Naive thymus-derived CD8-positive, alpha-beta T cell (primary cell): ENCODE results near the gene HMCN2. TPM values are rescaled to one million over a fixed set of nuclear protein-coding genes. Genes with fewer than 3 reads are reported as not detected.

Source experiments
- ATAC-seq, 2 donors: fragments of 150-1000 bp; cut with Tn5 transposase in 1 of 2; sonication (Bioruptor Pico), chemical (Tn5 transposase) in 1 of 2; 1 replicate in 1 of 2; 2 replicates in 1 of 2; pipeline ENCODE4 v1.10.0; 2021; ENCODE audit warnings: mild to moderate bottlenecking in 2 of 2, moderate library complexity in 2 of 2
- POLR2A ChIA-PET: fragments of 350-600 bp; sonication (Branson Sonifier 250); formaldehyde crosslinking; loops from one replicate; lab custom pipeline; 2021; ENCODE audit warnings: antibody characterized with exemption; lab: Charles Lee
- DNase-seq, 10 donors: peaks; one replicate each; pipeline versions ENCODE4 v3.0.0 to v3.0.0-alpha.2; 2020 to 2022
- H3K27ac Mint-ChIP-seq, 10 donors: one replicate each; pipeline ENCODE4 v1.8.0; 2020 to 2022; ENCODE audit warnings: mild to moderate bottlenecking in 10 of 10, mixed read lengths in 10 of 10, moderate library complexity in 4 of 10, inconsistent platforms in 1 of 10
- H3K27me3 Mint-ChIP-seq, 5 donors: one replicate each; pipeline ENCODE4 v1.8.0; 2021 to 2022; ENCODE audit warnings: mixed read lengths in 5 of 5
- H3K36me3 Mint-ChIP-seq, 3 donors: one replicate each; pipeline ENCODE4 v1.8.0; 2020 to 2022; ENCODE audit warnings: mixed read lengths in 3 of 3, mild to moderate bottlenecking in 2 of 3, inconsistent platforms in 1 of 3
- H3K4me1 Mint-ChIP-seq, 4 donors: one replicate each; pipeline ENCODE4 v1.8.0; 2021 to 2022; ENCODE audit warnings: mixed read lengths in 4 of 4
- H3K4me3 Mint-ChIP-seq, 10 donors: one replicate each; pipeline ENCODE4 v1.8.0; 2020 to 2022; ENCODE audit warnings: mild to moderate bottlenecking in 10 of 10, mixed read lengths in 10 of 10, moderate library complexity in 6 of 10, inconsistent platforms in 1 of 10
- H3K9me3 Mint-ChIP-seq, 9 donors: one replicate each; pipeline ENCODE4 v1.8.0; 2020 to 2022; ENCODE audit warnings: mixed read lengths in 9 of 9, mild to moderate bottlenecking in 3 of 9, inconsistent platforms in 1 of 9, moderate library complexity in 1 of 9
- polyA plus RNA-seq, 3 donors: library from polyadenylated mRNA; unstranded; fragments of 300-500 nt; fragmentation: Illumina TruSeq; gene quantifications; one replicate each; pipeline ENCODE4 v1.2.3, GENCODE V29; 2021
- total RNA-seq, 8 experiments: library from RNA in 2 of 8; stranded (reverse) in 2 of 8; gene quantifications; one replicate each; pipeline ENCODE4 v1.2.3 and lab custom pipeline; 2021 to 2026

Gene HMCN2
- total and polyA plus RNA-seq, 5 experiments from 2014 or later: not detected

GRCh38 chr9:130309689-130310455, 44.3 kb downstream of the HMCN2 start:
- ATAC-seq (no peak), DNase-seq (no peak)
- Mint-ChIP-seq H3K4me3 (no peak overlapping the region), H3K27ac (no peak overlapping the region), H3K36me3 (no peaks in the 10 kb centered on the region), H3K9me3 (no peaks in the 10 kb centered on the region), H3K27me3 (no peaks in the 10 kb centered on the region), H3K4me1 (no peaks in the 10 kb centered on the region)
- POLR2A ChIA-PET: interaction anchor here (0.6 kb wide), 1 partner anchor 114 kb away, joined by 3 read pairs; no protein-coding TSS in a partner anchor

GRCh38 chr9:130310456-130310855, 44.9 kb downstream of the HMCN2 start:
- POLR2A ChIA-PET: interaction anchor here (0.6 kb wide), 1 partner anchor 113 kb away, joined by 3 read pairs; no protein-coding TSS in a partner anchor
- no peak overlapping the region for H3K4me3 Mint-ChIP-seq
- no peaks in the 10 kb centered on the region for H3K36me3 Mint-ChIP-seq
- DNase-seq: no peak
- ATAC-seq: no peak
- no peaks in the 10 kb centered on the region for H3K9me3 Mint-ChIP-seq
- no peaks in the 10 kb centered on the region for H3K4me1 Mint-ChIP-seq
- H3K27me3 Mint-ChIP-seq: peaks cover 0 to under 1% (median 0%) of the 10 kb centered on the region in 5 donors
- H3K27ac Mint-ChIP-seq: no peak overlapping the region

- DNase-seq (no peak), ATAC-seq (no peak)
- Mint-ChIP-seq H3K9me3 (no peaks in the 10 kb centered on the region), H3K4me3 (no peak overlapping the region), H3K27me3 (peaks cover 0 to 6% (median 0%) of the 10 kb centered on the region in 5 donors), H3K4me1 (peaks cover 0 to 3% (median 1%) of the 10 kb centered on the region in 4 donors), H3K27ac (peak overlapping the region in 2 of 10 donors; percentile 15 to 40), H3K36me3 (no peaks in the 10 kb centered on the region)
- POLR2A ChIA-PET: no interaction called here
Observed at GRCh38 chr9:130311003-130311402, 45.4 kb downstream of the HMCN2 start.

- H3K4me1 Mint-ChIP-seq: peaks cover 0 to 3% (median 1%) of the 10 kb centered on the region in 4 donors
- ATAC-seq: no peak
- peaks cover 0 to 9% (median 0%) of the 10 kb centered on the region in 5 donors for H3K27me3 Mint-ChIP-seq
- peak overlapping the region in 1 of 10 donors; percentile 40 for H3K27ac Mint-ChIP-seq
- POLR2A ChIA-PET: no interaction called here
- no peaks in the 10 kb centered on the region for H3K36me3 Mint-ChIP-seq
- H3K4me3 Mint-ChIP-seq: no peak overlapping the region
- no peaks in the 10 kb centered on the region for H3K9me3 Mint-ChIP-seq
- no peak for DNase-seq
Observed at GRCh38 chr9:130311408-130312140, 46.0 kb downstream of the HMCN2 start.

- Mint-ChIP-seq H3K4me1 (peaks cover 0 to 4% (median 1%) of the 10 kb centered on the region in 4 donors), H3K36me3 (no peaks in the 10 kb centered on the region), H3K27me3 (peaks cover 1 to 26% (median 6%) of the 10 kb centered on the region in 5 donors), H3K4me3 (no peak overlapping the region), H3K27ac (no peak overlapping the region), H3K9me3 (no peaks in the 10 kb centered on the region)
- no peak for DNase-seq
- no peak for ATAC-seq
- POLR2A ChIA-PET: no interaction called here
Observed at GRCh38 chr9:130313103-130313858, 47.7 kb downstream of the HMCN2 start.

GRCh38 chr9:130315446-130316226, 50.1 kb downstream of the HMCN2 start:
- Mint-ChIP-seq H3K27ac (peak overlapping the region in 2 of 10 donors; percentile 40 to 49), H3K9me3 (no peaks in the 10 kb centered on the region), H3K27me3 (peaks cover 6 to 41% (median 17%) of the 10 kb centered on the region in 5 donors), H3K4me1 (peaks cover 0 to 4% (median 1%) of the 10 kb centered on the region in 4 donors), H3K4me3 (no peak overlapping the region), H3K36me3 (no peaks in the 10 kb centered on the region)
- DNase-seq (no peak), ATAC-seq (no peak)
- POLR2A ChIA-PET: interaction anchor here (0.6 kb wide), 1 partner anchor 1450 kb away, joined by 6 read pairs; no protein-coding TSS in a partner anchor

GRCh38 chr9:130316430-130316829, 50.9 kb downstream of the HMCN2 start:
- POLR2A ChIA-PET: no interaction called here
- DNase-seq (no peak), ATAC-seq (no peak)
- Mint-ChIP-seq H3K27me3 (peaks cover 6 to 49% (median 20%) of the 10 kb centered on the region in 5 donors), H3K9me3 (peaks cover 0 to 2% (median 0%) of the 10 kb centered on the region in 9 donors), H3K27ac (no peak overlapping the region), H3K36me3 (no peaks in the 10 kb centered on the region), H3K4me1 (peaks cover 0 to 4% (median 1%) of the 10 kb centered on the region in 4 donors), H3K4me3 (no peak overlapping the region)

GRCh38 chr9:130319300-130319699, 53.7 kb downstream of the HMCN2 start:
- H3K36me3 Mint-ChIP-seq: no peaks in the 10 kb centered on the region
- DNase-seq (no peak), ATAC-seq (no peak)
- H3K9me3 Mint-ChIP-seq: peaks cover 0 to 2% (median 0%) of the 10 kb centered on the region in 9 donors
- H3K27ac Mint-ChIP-seq: no peak overlapping the region
- POLR2A ChIA-PET: no interaction called here
- peaks cover 0 to 4% (median 1%) of the 10 kb centered on the region in 4 donors for H3K4me1 Mint-ChIP-seq
- H3K27me3 Mint-ChIP-seq: peaks cover 8 to 74% (median 39%) of the 10 kb centered on the region in 5 donors
- no peak overlapping the region for H3K4me3 Mint-ChIP-seq

GRCh38 chr9:130319944-130320712, 54.6 kb downstream of the HMCN2 start:
- Mint-ChIP-seq H3K27ac (no peak overlapping the region), H3K27me3 (peaks cover 8 to 82% (median 39%) of the 10 kb centered on the region in 5 donors)

GRCh38 chr9:130320723-130321481, 55.3 kb downstream of the HMCN2 start:
- POLR2A ChIA-PET: no interaction called here
- no peak for DNase-seq
- no peak for ATAC-seq
- Mint-ChIP-seq H3K27me3 (peaks cover 8 to 85% (median 39%) of the 10 kb centered on the region in 5 donors), H3K36me3 (no peaks in the 10 kb centered on the region), H3K4me1 (peaks cover 0 to 2% (median under 1%) of the 10 kb centered on the region in 4 donors), H3K27ac (no peak overlapping the region), H3K4me3 (no peak overlapping the region), H3K9me3 (peaks cover 0 to 2% (median 0%) of the 10 kb centered on the region in 9 donors)

More at GRCh38 chr9:130319944-130320712, 54.6 kb downstream of the HMCN2 start:
- POLR2A ChIA-PET: no interaction called here
- H3K4me1 Mint-ChIP-seq: peaks cover 0 to 4% (median 1%) of the 10 kb centered on the region in 4 donors
- no peaks in the 10 kb centered on the region for H3K36me3 Mint-ChIP-seq
- no peak overlapping the region for H3K4me3 Mint-ChIP-seq
- DNase-seq (no peak), ATAC-seq (no peak)
- H3K9me3 Mint-ChIP-seq: peaks cover 0 to 2% (median 0%) of the 10 kb centered on the region in 9 donors
